ENCODE data around the gene ACSS2.
A peak's percentile ranks its signal among the peaks of the same experiment; 100 is the strongest.

Gene ACSS2

GRCh38 chr20:34864216-34864615 is 12.2 kb upstream of the ACSS2 start:
- Histone ChIP-seq H3K4me3 (replicated peaks; ENCODE audit: insufficient read depth, low read length) (no peak overlapping the region), H3K27ac (replicated peaks) (no peak overlapping the region), H3K27me3 (ENCODE audit: insufficient read depth, poor library complexity, severe bottlenecking) (no peaks in the 10 kb centered on the region)
- no peak for TF ChIP-seq GABPA (IDR thresholded peaks at IDR 0.05; ENCODE audit: low read depth)
- TF ChIP-seq CTCF (IDR thresholded peaks at IDR 0.05; ENCODE audit: insufficient read depth, low read length) = no peak
- TF ChIP-seq SPI1 (IDR thresholded peaks at IDR 0.05; ENCODE audit: borderline replicate concordance, low read depth) = no peak
- TF ChIP-seq POLR2AphosphoS5 (IDR thresholded peaks at IDR 0.05; ENCODE audit: low read depth) = no peak
- no peak for DNase-seq (ENCODE audit: low read depth in 1 of 2, low spot score in 1 of 2)

- no peak overlapping the region for H3K4me3 ChIP-seq (replicated peaks; ENCODE audit: insufficient read depth, low read length)
- no peak overlapping the region for H3K27ac ChIP-seq (replicated peaks)
- no peak for DNase-seq (ENCODE audit: low read depth in 1 of 2, low spot score in 1 of 2)
- no peak for TF ChIP-seq REST (IDR thresholded peaks at IDR 0.05; ENCODE audit: insufficient replicate concordance, low read depth)
- no peak for TF ChIP-seq GABPA (IDR thresholded peaks at IDR 0.05; ENCODE audit: low read depth)
- no peak for TF ChIP-seq SPI1 (IDR thresholded peaks at IDR 0.05; ENCODE audit: borderline replicate concordance, low read depth)
- TF ChIP-seq POLR2AphosphoS5 (IDR thresholded peaks at IDR 0.05; ENCODE audit: low read depth) = no peak
- no peak for TF ChIP-seq CTCF (IDR thresholded peaks at IDR 0.05; ENCODE audit: insufficient read depth, low read length)
- H3K27me3 ChIP-seq (ENCODE audit: insufficient read depth, poor library complexity, severe bottlenecking) = peaks cover 3% of the 10 kb centered on the region
These were observed 5.0 kb upstream of the ACSS2 start for GRCh38 chr20:34871320-34871926.

- peak overlapping the region; percentile 50 for H3K4me3 ChIP-seq (replicated peaks; ENCODE audit: insufficient read depth, low read length)
- TF ChIP-seq REST (IDR thresholded peaks at IDR 0.05; ENCODE audit: insufficient replicate concordance, low read depth) (no peak), GABPA (IDR thresholded peaks at IDR 0.05; ENCODE audit: low read depth) (no peak), POLR2AphosphoS5 (IDR thresholded peaks at IDR 0.05; ENCODE audit: low read depth) (no peak), CTCF (IDR thresholded peaks at IDR 0.05; ENCODE audit: insufficient read depth, low read length) (no peak), SPI1 (IDR thresholded peaks at IDR 0.05; ENCODE audit: borderline replicate concordance, low read depth) (no peak)
- no peak overlapping the region for H3K27ac ChIP-seq (replicated peaks)
- H3K27me3 ChIP-seq (ENCODE audit: insufficient read depth, poor library complexity, severe bottlenecking) = peaks cover 3% of the 10 kb centered on the region
- no peak for DNase-seq (ENCODE audit: low read depth in 1 of 2, low spot score in 1 of 2)
These were observed 4.3 kb upstream of the ACSS2 start for GRCh38 chr20:34871966-34872621.
